Activated CD8-positive, alpha-beta T cell treated with anti-CD3 and anti-CD28 coated beads for 36 hours (primary cell): Measurements from ENCODE around the gene COA5. TPM values are rescaled to one million over a fixed set of nuclear protein-coding genes. Genes with fewer than 3 reads are reported as not detected.

Source experiments
- ATAC-seq: fragments of 200-7000 bp; cut with Tn5 transposase; one replicate; pipeline ENCODE4 v1.10.0; 2021; ENCODE audit warnings: mild to moderate bottlenecking, moderate library complexity
- CTCF ChIA-PET: fragments of 350-600 bp; sonication (Branson Sonifier 250); formaldehyde crosslinking; loops from one replicate; lab custom pipeline; 2021; ENCODE audit warnings: antibody characterized with exemption; lab: Charles Lee
- POLR2A ChIA-PET: fragments of 350-600 bp; sonication (Branson Sonifier 250); formaldehyde crosslinking; loops from one replicate; lab custom pipeline; 2021; ENCODE audit warnings: antibody characterized with exemption; lab: Charles Lee
- DNase-seq: peaks from one replicate; pipeline ENCODE4 v3.0.0-alpha.2; 2020
- H3K27ac Mint-ChIP-seq: one replicate; pipeline ENCODE4 v1.8.0; 2021; ENCODE audit warnings: mild to moderate bottlenecking, mixed read lengths
- H3K27me3 Mint-ChIP-seq: one replicate; pipeline ENCODE4 v1.8.0; 2021; ENCODE audit warnings: mixed read lengths
- H3K36me3 Mint-ChIP-seq: one replicate; pipeline ENCODE4 v1.8.0; 2021; ENCODE audit warnings: low read depth, mixed read lengths
- H3K4me1 Mint-ChIP-seq: one replicate; pipeline ENCODE4 v1.8.0; 2021; ENCODE audit warnings: low read depth, mixed read lengths
- H3K4me3 Mint-ChIP-seq: one replicate; pipeline ENCODE4 v1.8.0; 2021; ENCODE audit warnings: mild to moderate bottlenecking, moderate library complexity, mixed read lengths
- H3K9me3 Mint-ChIP-seq: one replicate; pipeline ENCODE4 v1.8.0; 2021; ENCODE audit warnings: mixed read lengths
- CTCF ChIP-seq: fragments of 200-600 bp; IDR thresholded peaks from one replicate; pipeline ENCODE4 v1.8.0; 2022; ENCODE audit warnings: antibody characterized with exemption, mild to moderate bottlenecking
- intact Hi-C: fragments of 100-400 bp; cut with micrococcal nuclease; formaldehyde crosslinking; loops from one replicate; pipeline ENCODE4 v1.10.0; 2022
- total RNA-seq, 2 experiments: library from RNA; stranded (reverse); gene quantifications; one replicate each; pipeline ENCODE4 v1.2.3, GENCODE V29; 2021

Gene COA5
- total RNA-seq, 2 experiments from 2014 or later: 27.5 to 32.7 TPM

- CTCF ChIA-PET: interaction anchor here (2.7 to 5.0 kb wide), 2 partner anchors 8 to 148 kb away, joined by 21 to 22 read pairs; no protein-coding TSS in a partner anchor
- intact Hi-C loops: no loop called here
- DNase-seq (no peak), ATAC-seq (no peak)
- Mint-ChIP-seq H3K36me3 (peaks cover 30% of the 10 kb centered on the region), H3K4me3 (no peak overlapping the region), H3K9me3 (no peaks in the 10 kb centered on the region), H3K27me3 (no peaks in the 10 kb centered on the region), H3K4me1 (peaks cover 45% of the 10 kb centered on the region), H3K27ac (peak overlapping the region; percentile 38)
- no peak for TF ChIP-seq CTCF
- POLR2A ChIA-PET: no interaction called here
These were observed 47.3 kb downstream of the COA5 start for GRCh38 chr2:98561018-98561417.

- ChIA-PET CTCF (interaction anchor here (2.7 to 5.0 kb wide), 2 partner anchors 9 to 148 kb away, joined by 21 to 22 read pairs; no protein-coding TSS in a partner anchor), POLR2A (no interaction called here)
- H3K27ac Mint-ChIP-seq: peak overlapping the region; percentile 66
- H3K9me3 Mint-ChIP-seq: no peaks in the 10 kb centered on the region
- H3K4me1 Mint-ChIP-seq: peaks cover 49% of the 10 kb centered on the region
- no peaks in the 10 kb centered on the region for H3K27me3 Mint-ChIP-seq
- TF ChIP-seq CTCF: no peak
- DNase-seq: no peak
- intact Hi-C loops: no loop called here
- no peak for ATAC-seq
- H3K4me3 Mint-ChIP-seq: no peak overlapping the region
- peaks cover 31% of the 10 kb centered on the region for H3K36me3 Mint-ChIP-seq
These were observed 48.0 kb downstream of the COA5 start for GRCh38 chr2:98560256-98560771.

- H3K36me3 Mint-ChIP-seq: peaks cover 36% of the 10 kb centered on the region
- ChIA-PET POLR2A (interaction anchor here (0.6 kb wide), 1 partner anchor 26 kb away, joined by 3 read pairs; no protein-coding TSS in a partner anchor), CTCF (interaction anchor here (1.0 to 5.0 kb wide), 3 partner anchors 10 to 147 kb away, joined by 3 to 22 read pairs (median 21); no protein-coding TSS in a partner anchor)
- no peaks in the 10 kb centered on the region for H3K9me3 Mint-ChIP-seq
- H3K4me1 Mint-ChIP-seq: peaks cover 50% of the 10 kb centered on the region
- ATAC-seq (no peak), DNase-seq (no peak)
- peak overlapping the region; percentile 66 for H3K27ac Mint-ChIP-seq
- H3K27me3 Mint-ChIP-seq: no peaks in the 10 kb centered on the region
- TF ChIP-seq CTCF: no peak
- no peak overlapping the region for H3K4me3 Mint-ChIP-seq
- intact Hi-C loops: no loop called here
These were observed 48.7 kb downstream of the COA5 start for GRCh38 chr2:98559581-98559980.

GRCh38 chr2:98558852-98559530 is 49.3 kb downstream of the COA5 start:
- Mint-ChIP-seq H3K4me3 (no peak overlapping the region), H3K4me1 (peaks cover 50% of the 10 kb centered on the region), H3K36me3 (peaks cover 37% of the 10 kb centered on the region), H3K27me3 (no peaks in the 10 kb centered on the region), H3K9me3 (no peaks in the 10 kb centered on the region), H3K27ac (peak overlapping the region; percentile 66)
- POLR2A ChIA-PET: interaction anchor here (0.6 to 0.9 kb wide), 2 partner anchors 27 to 48 kb away, joined by 3 read pairs; no protein-coding TSS in a partner anchor
- intact Hi-C loops: no loop called here
- TF ChIP-seq CTCF: no peak
- CTCF ChIA-PET: interaction anchor here (1.0 to 5.0 kb wide), 4 partner anchors 10 to 146 kb away, joined by 3 to 22 read pairs (median 19); no protein-coding TSS in a partner anchor
- DNase-seq (no peak), ATAC-seq (no peak)
